K562 (cell line): ENCODE measurements around the gene SCAMP5. TPM values are rescaled to one million over a fixed set of nuclear protein-coding genes. Genes with fewer than 3 reads are reported as not detected.
A peak's percentile ranks its signal among the peaks of the same experiment; 100 is the strongest.

Source experiments
- ARHGAP35 ChIP-seq: fragments of 450-650 bp; IDR thresholded peaks from 2 replicates; pipeline ENCODE4 v1.6.1; 2018; ENCODE audit not compliant: partially characterized antibody
- E2F3 ChIP-seq: fragments of 250-450 bp; sonication (Bioruptor Pico); IDR thresholded peaks from 2 replicates; pipeline ENCODE4 v1.4.0; 2020; ENCODE audit warnings: mild to moderate bottlenecking
- EWSR1 ChIP-seq: fragments of 450-650 bp; IDR thresholded peaks from 2 replicates; pipeline ENCODE4 v1.6.1; 2018; ENCODE audit warnings: borderline replicate concordance, mild to moderate bottlenecking, low read depth, moderate library complexity; ENCODE audit not compliant: partially characterized antibody
- KHSRP ChIP-seq: fragments of 450-650 bp; IDR thresholded peaks from 2 replicates; pipeline ENCODE4 v1.6.1; 2017
- MEF2A ChIP-seq: IDR thresholded peaks from 2 replicates; pipeline ENCODE4 v1.6.1; 2011; ENCODE audit warnings: low read depth, mild to moderate bottlenecking, low read length, moderate library complexity; ENCODE audit not compliant: control insufficient read depth
- POLR2G ChIP-seq: fragments of 200-400 bp; formaldehyde crosslinking; IDR thresholded peaks from 2 replicates; pipeline ENCODE4 v1.6.1; 2017; ENCODE audit warnings: low read depth, mild to moderate bottlenecking, antibody characterized with exemption, low read length, moderate library complexity
- SMARCA4 ChIP-seq: fragments of 450-650 bp; IDR thresholded peaks from 2 replicates; pipeline ENCODE4 v1.6.1; 2016
- ZFP1 ChIP-seq: fragments of 450-650 bp; formaldehyde crosslinking; IDR thresholded peaks from 2 replicates; pipeline ENCODE4 v1.4.0; 2020; ENCODE audit warnings: mild to moderate bottlenecking, mixed read lengths
- ZNF197 ChIP-seq: fragments of 200-800 bp; sonication (Bioruptor generic); IDR thresholded peaks from 2 replicates; pipeline ENCODE4 v1.6.1; 2016; ENCODE audit warnings: low read depth, missing genetic modification characterization, missing compliant biosample characterization
- ZNF274 ChIP-seq: IDR thresholded peaks from 2 replicates; pipeline ENCODE4 v1.6.1; 2011; ENCODE audit warnings: low read depth, mild to moderate bottlenecking, low read length, moderate library complexity, borderline replicate concordance
- polyA plus RNA-seq, 8 experiments: library from polyadenylated mRNA; depleted of rRNA in 4 of 8; stranded (reverse) in 5 of 8; unstranded in 3 of 8; fragments of >200 nt; fragmentation: Nextera tagmentation in 2 of 8; fragmentation: Illumina TruSeq in 1 of 8; extraction: Ambion mirVana in 2 of 8; extraction: Trizol in 1 of 8; gene quantifications; 2 replicates each; pipeline versions ENCODE4 v1.2.1 to v1.2.3, GENCODE V29; 2011 to 2014; ENCODE audit warnings: inconsistent platforms in 1 of 8, missing spikeins in 1 of 8
- total RNA-seq, 7 experiments: library from RNA; depleted of rRNA in 6 of 7; stranded (reverse); fragments of >200 nt in 6 of 7; fragmentation: Illumina TruSeq in 2 of 7; extraction: Trizol in 2 of 7; gene quantifications; 2 replicates each; pipeline versions ENCODE4 v1.2.1 to v1.2.3, GENCODE V29; 2011 to 2021; ENCODE audit warnings: low replicate concordance in 1 of 7
- TF ChIP-seq, protein P1 (sequence below), 2 experiments: IDR thresholded peaks in 1 of 2; conservative IDR thresholded peaks in 1 of 2; 2 replicates each; pipeline ENCODE4 v1.6.1; 2016; ENCODE audit warnings: low read depth in 2 of 2, mild to moderate bottlenecking in 1 of 2, missing compliant biosample characterization in 1 of 2, missing genetic modification characterization in 1 of 2, moderate library complexity in 1 of 2
- TF ChIP-seq, protein P2 (sequence below): fragments of 250-450 bp; sonication (Bioruptor Pico); IDR thresholded peaks from 2 replicates; pipeline ENCODE4 v1.5.0; 2021
- TF ChIP-seq, protein P3 (sequence below): fragments of 200-800 bp; sonication (Bioruptor generic); IDR thresholded peaks from 2 replicates; pipeline ENCODE4 v1.6.1; 2017; ENCODE audit warnings: missing genetic modification characterization, missing compliant biosample characterization
- TF ChIP-seq, protein P4 (sequence below), 2 experiments: fragments of 450-650 bp in 1 of 2; IDR thresholded peaks; 2 replicates each; pipeline ENCODE4 v1.6.1; 2011 to 2017; ENCODE audit warnings: low read depth in 2 of 2, antibody characterized with exemption in 1 of 2, borderline replicate concordance in 1 of 2, low read length in 1 of 2, mild to moderate bottlenecking in 1 of 2, mixed read lengths in 1 of 2; ENCODE audit not compliant: control insufficient read depth in 1 of 2
- TF ChIP-seq, protein P5 (sequence below): fragments of 450-650 bp; IDR thresholded peaks from 2 replicates; pipeline ENCODE4 v1.6.1; 2018; ENCODE audit not compliant: partially characterized antibody

Gene SCAMP5
- total and polyA plus RNA-seq, 9 of the 15 experiments (the other 6 are each of a cell fraction or from before 2014, with no cell fraction given) = 0.09 to 0.29 (median 0.19) TPM; not detected in 5

DNA sequence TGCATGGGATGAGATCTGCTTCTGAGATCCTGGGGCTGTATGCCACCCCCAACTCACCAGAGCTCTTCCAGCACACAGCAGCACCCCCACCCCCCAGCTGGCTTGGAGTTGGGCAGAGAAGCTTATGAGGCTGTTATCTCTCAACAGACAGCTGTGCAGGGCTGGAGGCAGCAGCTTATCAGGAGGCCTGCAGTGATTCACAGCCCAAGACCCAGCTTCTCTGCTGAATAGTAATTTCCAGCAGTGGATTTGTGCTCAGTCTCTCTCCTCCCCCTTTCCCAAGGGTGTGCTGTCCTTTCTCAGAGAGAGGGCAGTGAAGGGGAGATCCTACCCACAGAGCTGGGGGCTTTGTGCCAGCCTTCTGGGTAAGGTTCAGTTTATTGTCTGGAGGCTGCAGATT, 40.8 kb upstream of the SCAMP5 start (continued):
- TF ChIP-seq, protein P1, sequence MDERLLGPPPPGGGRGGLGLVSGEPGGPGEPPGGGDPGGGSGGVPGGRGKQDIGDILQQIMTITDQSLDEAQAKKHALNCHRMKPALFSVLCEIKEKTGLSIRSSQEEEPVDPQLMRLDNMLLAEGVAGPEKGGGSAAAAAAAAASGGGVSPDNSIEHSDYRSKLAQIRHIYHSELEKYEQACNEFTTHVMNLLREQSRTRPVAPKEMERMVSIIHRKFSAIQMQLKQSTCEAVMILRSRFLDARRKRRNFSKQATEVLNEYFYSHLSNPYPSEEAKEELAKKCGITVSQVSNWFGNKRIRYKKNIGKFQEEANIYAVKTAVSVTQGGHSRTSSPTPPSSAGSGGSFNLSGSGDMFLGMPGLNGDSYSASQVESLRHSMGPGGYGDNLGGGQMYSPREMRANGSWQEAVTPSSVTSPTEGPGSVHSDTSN (CRISPR knock-in tag; IDR thresholded peaks at IDR 0.05; ENCODE audit: low read depth) = no peak
- TF ChIP-seq, protein P1 (tag; conservative IDR thresholded peaks at IDR 0.05; ENCODE audit: low read depth) = peak; percentile 67
- TF ChIP-seq KHSRP = peak; percentile 84
- TF ChIP-seq MEF2A = peak; percentile 52; the same call in 1 of the 2 replicates
- 0 out of 2 replicates have a peak, but pooled peaks have one; percentile 46 for TF ChIP-seq E2F3 (CRISPR knock-in tag)
- TF ChIP-seq ARHGAP35 = no peak
- TF ChIP-seq, protein P2, sequence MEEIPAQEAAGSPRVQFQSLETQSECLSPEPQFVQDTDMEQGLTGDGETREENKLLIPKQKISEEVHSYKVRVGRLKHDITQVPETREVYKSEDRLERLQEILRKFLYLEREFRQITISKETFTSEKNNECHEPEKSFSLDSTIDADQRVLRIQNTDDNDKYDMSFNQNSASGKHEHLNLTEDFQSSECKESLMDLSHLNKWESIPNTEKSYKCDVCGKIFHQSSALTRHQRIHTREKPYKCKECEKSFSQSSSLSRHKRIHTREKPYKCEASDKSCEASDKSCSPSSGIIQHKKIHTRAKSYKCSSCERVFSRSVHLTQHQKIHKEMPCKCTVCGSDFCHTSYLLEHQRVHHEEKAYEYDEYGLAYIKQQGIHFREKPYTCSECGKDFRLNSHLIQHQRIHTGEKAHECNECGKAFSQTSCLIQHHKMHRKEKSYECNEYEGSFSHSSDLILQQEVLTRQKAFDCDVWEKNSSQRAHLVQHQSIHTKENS (CRISPR knock-in tag) = no peak
- TF ChIP-seq, protein P3, sequence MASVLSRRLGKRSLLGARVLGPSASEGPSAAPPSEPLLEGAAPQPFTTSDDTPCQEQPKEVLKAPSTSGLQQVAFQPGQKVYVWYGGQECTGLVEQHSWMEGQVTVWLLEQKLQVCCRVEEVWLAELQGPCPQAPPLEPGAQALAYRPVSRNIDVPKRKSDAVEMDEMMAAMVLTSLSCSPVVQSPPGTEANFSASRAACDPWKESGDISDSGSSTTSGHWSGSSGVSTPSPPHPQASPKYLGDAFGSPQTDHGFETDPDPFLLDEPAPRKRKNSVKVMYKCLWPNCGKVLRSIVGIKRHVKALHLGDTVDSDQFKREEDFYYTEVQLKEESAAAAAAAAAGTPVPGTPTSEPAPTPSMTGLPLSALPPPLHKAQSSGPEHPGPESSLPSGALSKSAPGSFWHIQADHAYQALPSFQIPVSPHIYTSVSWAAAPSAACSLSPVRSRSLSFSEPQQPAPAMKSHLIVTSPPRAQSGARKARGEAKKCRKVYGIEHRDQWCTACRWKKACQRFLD (CRISPR knock-in tag) = peak; percentile 99
- TF ChIP-seq, protein P4, sequence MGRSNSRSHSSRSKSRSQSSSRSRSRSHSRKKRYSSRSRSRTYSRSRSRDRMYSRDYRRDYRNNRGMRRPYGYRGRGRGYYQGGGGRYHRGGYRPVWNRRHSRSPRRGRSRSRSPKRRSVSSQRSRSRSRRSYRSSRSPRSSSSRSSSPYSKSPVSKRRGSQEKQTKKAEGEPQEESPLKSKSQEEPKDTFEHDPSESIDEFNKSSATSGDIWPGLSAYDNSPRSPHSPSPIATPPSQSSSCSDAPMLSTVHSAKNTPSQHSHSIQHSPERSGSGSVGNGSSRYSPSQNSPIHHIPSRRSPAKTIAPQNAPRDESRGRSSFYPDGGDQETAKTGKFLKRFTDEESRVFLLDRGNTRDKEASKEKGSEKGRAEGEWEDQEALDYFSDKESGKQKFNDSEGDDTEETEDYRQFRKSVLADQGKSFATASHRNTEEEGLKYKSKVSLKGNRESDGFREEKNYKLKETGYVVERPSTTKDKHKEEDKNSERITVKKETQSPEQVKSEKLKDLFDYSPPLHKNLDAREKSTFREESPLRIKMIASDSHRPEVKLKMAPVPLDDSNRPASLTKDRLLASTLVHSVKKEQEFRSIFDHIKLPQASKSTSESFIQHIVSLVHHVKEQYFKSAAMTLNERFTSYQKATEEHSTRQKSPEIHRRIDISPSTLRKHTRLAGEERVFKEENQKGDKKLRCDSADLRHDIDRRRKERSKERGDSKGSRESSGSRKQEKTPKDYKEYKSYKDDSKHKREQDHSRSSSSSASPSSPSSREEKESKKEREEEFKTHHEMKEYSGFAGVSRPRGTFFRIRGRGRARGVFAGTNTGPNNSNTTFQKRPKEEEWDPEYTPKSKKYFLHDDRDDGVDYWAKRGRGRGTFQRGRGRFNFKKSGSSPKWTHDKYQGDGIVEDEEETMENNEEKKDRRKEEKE (IDR thresholded peaks at IDR 0.05; ENCODE audit: borderline replicate concordance in 1 of 2, control insufficient read depth in 1 of 2, low read depth in 2 of 2, low read length in 1 of 2) = no peak
- TF ChIP-seq SMARCA4 = peak; percentile 99
- TF ChIP-seq EWSR1 = no peak
- TF ChIP-seq ZFP1 (CRISPR knock-in tag) = no peak
- peak; percentile 93 for TF ChIP-seq ZNF197
- TF ChIP-seq POLR2G = no peak
- TF ChIP-seq, protein P5, sequence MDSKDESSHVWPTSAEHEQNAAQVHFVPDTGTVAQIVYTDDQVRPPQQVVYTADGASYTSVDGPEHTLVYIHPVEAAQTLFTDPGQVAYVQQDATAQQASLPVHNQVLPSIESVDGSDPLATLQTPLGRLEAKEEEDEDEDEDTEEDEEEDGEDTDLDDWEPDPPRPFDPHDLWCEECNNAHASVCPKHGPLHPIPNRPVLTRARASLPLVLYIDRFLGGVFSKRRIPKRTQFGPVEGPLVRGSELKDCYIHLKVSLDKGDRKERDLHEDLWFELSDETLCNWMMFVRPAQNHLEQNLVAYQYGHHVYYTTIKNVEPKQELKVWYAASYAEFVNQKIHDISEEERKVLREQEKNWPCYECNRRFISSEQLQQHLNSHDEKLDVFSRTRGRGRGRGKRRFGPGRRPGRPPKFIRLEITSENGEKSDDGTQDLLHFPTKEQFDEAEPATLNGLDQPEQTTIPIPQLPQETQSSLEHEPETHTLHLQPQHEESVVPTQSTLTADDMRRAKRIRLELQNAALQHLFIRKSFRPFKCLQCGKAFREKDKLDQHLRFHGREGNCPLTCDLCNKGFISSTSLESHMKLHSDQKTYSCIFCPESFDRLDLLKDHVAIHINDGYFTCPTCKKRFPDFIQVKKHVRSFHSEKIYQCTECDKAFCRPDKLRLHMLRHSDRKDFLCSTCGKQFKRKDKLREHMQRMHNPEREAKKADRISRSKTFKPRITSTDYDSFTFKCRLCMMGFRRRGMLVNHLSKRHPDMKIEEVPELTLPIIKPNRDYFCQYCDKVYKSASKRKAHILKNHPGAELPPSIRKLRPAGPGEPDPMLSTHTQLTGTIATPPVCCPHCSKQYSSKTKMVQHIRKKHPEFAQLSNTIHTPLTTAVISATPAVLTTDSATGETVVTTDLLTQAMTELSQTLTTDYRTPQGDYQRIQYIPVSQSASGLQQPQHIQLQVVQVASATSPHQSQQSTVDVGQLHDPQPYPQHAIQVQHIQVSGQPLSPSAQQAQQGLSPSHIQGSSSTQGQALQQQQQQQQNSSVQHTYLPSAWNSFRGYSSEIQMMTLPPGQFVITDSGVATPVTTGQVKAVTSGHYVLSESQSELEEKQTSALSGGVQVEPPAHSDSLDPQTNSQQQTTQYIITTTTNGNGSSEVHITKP = peak; percentile 48
- TF ChIP-seq ZNF274 = peak; percentile 73; the same call in 1 of the 2 replicates
